Osteocyte (in vitro differentiated cells): ENCODE measurements around the gene METTL3. TPM values are rescaled to one million over a fixed set of nuclear protein-coding genes. Genes with fewer than 3 reads are reported as not detected.

ENCODE experiments used
- DNase-seq: peaks from one replicate; pipeline ENCODE4 v3.0.0; 2021; ENCODE audit warnings: mixed read lengths; ENCODE audit not compliant: unreplicated experiment; ENCODE audit errors: extremely low spot score
- H3K27ac Mint-ChIP-seq: one replicate; pipeline ENCODE4 v1.8.0; 2021; ENCODE audit warnings: mild to moderate bottlenecking, mixed read lengths; ENCODE audit not compliant: unreplicated experiment
- H3K27me3 Mint-ChIP-seq: one replicate; pipeline ENCODE4 v1.8.0; 2021; ENCODE audit warnings: mixed read lengths; ENCODE audit not compliant: unreplicated experiment
- H3K36me3 Mint-ChIP-seq: one replicate; pipeline ENCODE4 v1.8.0; 2021; ENCODE audit warnings: mixed read lengths; ENCODE audit not compliant: unreplicated experiment
- H3K4me1 Mint-ChIP-seq: one replicate; pipeline ENCODE4 v1.8.0; 2021; ENCODE audit warnings: mixed read lengths; ENCODE audit not compliant: unreplicated experiment
- H3K4me3 Mint-ChIP-seq: one replicate; pipeline ENCODE4 v1.8.0; 2021; ENCODE audit warnings: mild to moderate bottlenecking, moderate library complexity, mixed read lengths; ENCODE audit not compliant: unreplicated experiment
- H3K9me3 Mint-ChIP-seq: one replicate; pipeline ENCODE4 v1.8.0; 2021; ENCODE audit warnings: mixed read lengths; ENCODE audit not compliant: unreplicated experiment
- total RNA-seq: library from RNA; stranded (reverse); gene quantifications from 2 replicates; pipeline ENCODE4 v1.2.1, GENCODE V29; 2021
- TF ChIP-seq, protein P1 (sequence below): fragments of 200-600 bp; sonication (generic); IDR thresholded peaks from 2 replicates; pipeline ENCODE4 v1.5.0; 2021; ENCODE audit warnings: antibody characterized with exemption, mild to moderate bottlenecking, moderate library complexity

The METTL3 gene
- total RNA-seq, 1 donor from 2014 or later = 42.9 TPM

GRCh38 chr14:21476925-21477681 lies 34.0 kb downstream of the METTL3 start, which contains the start of the genes RAB2B and TOX4:
Gene RAB2B (minus strand): TSS chr14:21476959. CDS start chr14:21476872, 87 bp downstream.
Gene TOX4 (plus strand): TSS chr14:21477195. CDS start chr14:21477279, 84 bp downstream.
- Mint-ChIP-seq H3K4me1 (peaks cover 24% of the 10 kb centered on the region), H3K4me3 (peak within 1 kb of the TSS; percentile 100), H3K36me3 (peaks cover 20% of the 10 kb centered on the region), H3K9me3 (no peaks in the 10 kb centered on the region), H3K27ac (peak within 1 kb of the TSS; percentile 99), H3K27me3 (no peaks in the 10 kb centered on the region)
- TF ChIP-seq, protein P1, sequence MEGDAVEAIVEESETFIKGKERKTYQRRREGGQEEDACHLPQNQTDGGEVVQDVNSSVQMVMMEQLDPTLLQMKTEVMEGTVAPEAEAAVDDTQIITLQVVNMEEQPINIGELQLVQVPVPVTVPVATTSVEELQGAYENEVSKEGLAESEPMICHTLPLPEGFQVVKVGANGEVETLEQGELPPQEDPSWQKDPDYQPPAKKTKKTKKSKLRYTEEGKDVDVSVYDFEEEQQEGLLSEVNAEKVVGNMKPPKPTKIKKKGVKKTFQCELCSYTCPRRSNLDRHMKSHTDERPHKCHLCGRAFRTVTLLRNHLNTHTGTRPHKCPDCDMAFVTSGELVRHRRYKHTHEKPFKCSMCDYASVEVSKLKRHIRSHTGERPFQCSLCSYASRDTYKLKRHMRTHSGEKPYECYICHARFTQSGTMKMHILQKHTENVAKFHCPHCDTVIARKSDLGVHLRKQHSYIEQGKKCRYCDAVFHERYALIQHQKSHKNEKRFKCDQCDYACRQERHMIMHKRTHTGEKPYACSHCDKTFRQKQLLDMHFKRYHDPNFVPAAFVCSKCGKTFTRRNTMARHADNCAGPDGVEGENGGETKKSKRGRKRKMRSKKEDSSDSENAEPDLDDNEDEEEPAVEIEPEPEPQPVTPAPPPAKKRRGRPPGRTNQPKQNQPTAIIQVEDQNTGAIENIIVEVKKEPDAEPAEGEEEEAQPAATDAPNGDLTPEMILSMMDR = peak; percentile 95
- peak; percentile 98 for DNase-seq

DNA sequence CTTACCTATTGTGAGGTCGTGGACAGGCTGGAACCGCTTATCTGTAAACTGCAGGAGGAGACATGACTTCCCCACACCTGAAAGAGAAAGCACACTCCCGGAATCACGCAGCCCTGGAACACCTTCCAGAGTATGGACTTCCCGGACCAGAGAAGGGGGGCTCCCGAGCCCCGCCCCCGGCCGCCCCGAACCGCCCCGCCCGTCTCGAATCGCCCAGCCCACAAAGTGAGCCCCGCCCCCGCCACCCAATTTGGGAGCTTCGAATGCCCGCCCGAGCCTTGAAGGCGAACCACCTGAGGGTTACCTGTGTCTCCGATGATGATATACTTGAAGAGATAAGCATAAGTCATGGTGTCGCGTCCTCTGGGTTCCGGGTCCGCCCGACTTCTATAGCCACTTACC lies 34.6 kb downstream of the METTL3 start:
- H3K36me3 Mint-ChIP-seq = peaks cover 21% of the 10 kb centered on the region
- H3K27me3 Mint-ChIP-seq = no peaks in the 10 kb centered on the region
- H3K27ac Mint-ChIP-seq = peak overlapping the region; percentile 99
- DNase-seq = peak; percentile 88
- H3K4me3 Mint-ChIP-seq = peak overlapping the region; percentile 100
- TF ChIP-seq, protein P1 = no peak
- peaks cover 24% of the 10 kb centered on the region for H3K4me1 Mint-ChIP-seq
- H3K9me3 Mint-ChIP-seq = no peaks in the 10 kb centered on the region

DNA sequence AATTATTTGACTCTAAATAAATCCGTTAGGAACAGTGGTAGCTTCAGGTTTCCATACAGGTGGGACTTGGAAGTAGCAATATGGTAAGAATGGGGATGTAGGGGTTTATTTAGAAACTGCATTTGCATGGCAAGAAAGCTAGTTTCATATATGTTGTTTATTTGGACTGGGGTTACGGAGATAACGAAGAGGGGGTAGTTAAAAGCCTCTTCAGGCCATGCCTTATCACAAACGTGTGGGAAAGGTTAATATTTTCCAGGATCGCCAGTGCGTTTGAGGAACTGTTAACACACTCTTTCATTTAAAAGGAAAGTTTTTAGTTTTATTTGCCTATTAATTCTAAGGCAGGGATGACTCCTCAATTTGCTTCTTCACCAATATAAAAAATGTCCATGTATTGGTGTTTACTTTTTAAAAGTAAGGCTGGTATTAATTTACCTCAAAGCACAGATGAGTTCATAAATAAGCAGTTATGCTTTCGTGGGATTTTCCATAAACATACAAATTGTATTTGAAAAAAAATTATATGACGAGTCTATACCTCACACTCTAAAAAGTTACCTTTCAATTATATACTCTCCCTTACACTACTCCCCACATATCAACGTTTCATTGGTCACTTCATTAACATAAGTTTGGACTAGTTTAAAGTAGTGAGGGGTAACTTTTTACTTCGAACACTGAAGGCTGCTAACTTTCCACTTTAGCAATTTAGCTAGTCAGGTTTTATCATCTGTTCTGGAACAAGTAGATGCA lies 35.2 kb downstream of the METTL3 start:
- Mint-ChIP-seq H3K27me3 (no peaks in the 10 kb centered on the region), H3K9me3 (no peaks in the 10 kb centered on the region), H3K4me1 (peaks cover 24% of the 10 kb centered on the region), H3K4me3 (peak overlapping the region; percentile 100), H3K27ac (peak overlapping the region; percentile 99), H3K36me3 (peaks cover 19% of the 10 kb centered on the region)
- DNase-seq = no peak
- TF ChIP-seq, protein P1 = no peak

- Mint-ChIP-seq H3K4me3 (no peak overlapping the region), H3K27me3 (no peaks in the 10 kb centered on the region), H3K4me1 (peaks cover 3% of the 10 kb centered on the region), H3K27ac (peak overlapping the region; percentile 10), H3K9me3 (no peaks in the 10 kb centered on the region), H3K36me3 (peaks cover 41% of the 10 kb centered on the region)
- no peak for DNase-seq
- TF ChIP-seq, protein P1 = no peak
Measured at GRCh38 chr14:21467616-21468015, 43.5 kb downstream of the METTL3 start.
